ENCODE measurements around the gene CCDC201.
"Not testable (repeated sequence)": the region's sequence is repeated elsewhere in the genome, so short reads cannot be mapped to it uniquely, and the experiment has no call there.

The CCDC201 gene

DNA sequence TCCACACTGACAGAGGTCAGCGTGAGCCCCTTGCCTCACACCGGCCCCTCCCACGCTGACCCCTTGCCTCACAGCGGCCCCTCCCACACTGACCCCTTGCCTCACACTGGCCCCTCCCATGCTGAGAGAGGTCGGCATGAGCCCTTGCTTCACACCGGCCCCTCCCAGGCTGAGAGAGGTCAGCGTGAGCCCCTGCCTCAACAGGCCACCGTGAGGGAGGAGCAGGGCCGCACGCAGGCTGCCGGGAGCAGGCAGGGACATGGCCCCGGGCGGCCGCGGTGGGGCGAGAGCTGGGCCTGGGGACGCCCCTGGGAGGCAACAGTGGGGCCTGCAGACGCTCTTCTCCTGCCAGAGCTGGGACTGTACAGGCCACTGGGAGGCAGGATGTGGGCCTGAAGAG lies 59.1 kb downstream of the CCDC201 start:
- not testable (repeated sequence) for DNase-seq

- DNase-seq = no peak
Measured at GRCh38 chr7:45812946-45813345, 59.9 kb downstream of the CCDC201 start.

DNA sequence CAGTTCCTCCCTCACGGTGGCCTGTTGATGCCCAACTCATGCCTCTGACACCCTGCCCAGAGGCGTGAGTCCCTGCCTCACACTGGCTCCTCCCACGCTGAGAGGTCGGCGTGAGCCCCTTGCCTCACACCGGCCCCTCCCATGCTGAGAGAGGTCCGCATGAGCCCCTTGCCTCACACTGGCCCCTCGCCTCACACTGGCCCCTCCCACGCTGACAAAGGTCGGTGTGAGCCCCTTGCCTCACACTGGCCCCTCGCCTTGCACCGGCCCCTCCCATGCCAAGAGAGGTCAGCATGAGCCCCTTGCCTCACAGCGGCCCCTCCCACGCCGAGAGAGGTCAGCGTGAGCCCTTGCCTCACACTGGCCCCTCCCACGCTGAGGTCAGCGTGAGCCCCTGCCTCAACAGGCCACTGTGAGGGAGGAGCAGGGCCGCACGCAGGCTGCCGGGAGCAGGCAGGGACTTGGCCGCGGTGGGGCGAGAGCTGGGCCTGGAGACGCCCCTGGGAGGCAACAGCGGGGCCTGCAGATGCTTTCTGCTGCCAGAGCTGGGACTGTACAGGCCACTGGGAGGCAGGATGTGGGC lies 61.1 kb downstream of the CCDC201 start:
- DNase-seq = not testable (repeated sequence)

GRCh38 chr7:45810451-45811005 lies 62.4 kb downstream of the CCDC201 start:
- DNase-seq = not testable (repeated sequence)
